ENCODE data around the gene WTAP. TPM values are rescaled to one million over a fixed set of nuclear protein-coding genes. Genes with fewer than 3 reads are reported as not detected.

Gene WTAP
- total RNA-seq, 4 donors from 2014 or later: 65.0 to 105 (median 88.5) TPM

DNA sequence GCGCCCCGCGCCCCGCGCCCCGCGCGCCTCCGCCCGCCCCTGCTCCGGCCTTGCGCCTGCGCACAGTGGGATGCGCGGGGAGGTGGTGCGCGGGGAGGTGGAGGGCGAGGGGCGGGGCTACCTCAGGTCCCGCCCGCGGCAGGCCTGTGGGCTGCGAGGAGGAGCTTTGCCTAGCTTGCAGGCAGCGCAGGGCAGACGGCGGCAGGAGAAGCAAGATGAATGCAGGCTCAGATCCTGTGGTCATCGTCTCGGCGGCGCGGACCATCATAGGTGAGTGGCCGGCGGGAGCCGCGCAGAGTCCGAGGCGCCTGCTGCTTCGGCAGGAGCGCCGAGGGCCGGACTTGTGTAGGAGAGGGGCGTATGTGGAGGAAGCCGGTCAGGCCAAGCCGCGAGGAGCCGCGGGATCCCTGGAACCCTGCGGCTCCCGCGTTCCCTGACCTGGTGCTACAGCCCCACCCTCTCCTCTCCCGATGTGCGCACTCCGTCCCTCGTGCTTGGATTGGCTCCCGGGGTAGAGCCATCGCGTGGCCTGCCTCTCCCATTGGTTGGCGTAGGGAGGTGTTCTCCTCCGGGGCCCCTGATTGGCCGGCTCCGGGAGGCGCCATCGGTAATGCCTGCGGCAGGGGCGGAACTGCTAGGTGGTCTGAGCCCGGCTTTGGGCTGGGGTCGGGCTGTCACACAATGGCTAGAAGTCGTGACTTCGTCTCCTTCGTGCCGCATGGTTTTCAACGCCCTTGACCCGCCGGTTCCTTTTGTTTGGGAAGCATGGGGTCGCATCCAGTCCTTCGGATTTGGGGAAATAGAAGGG, 34.8 kb downstream of the WTAP start, which contains the start of gene ACAT2:
Gene ACAT2 (plus strand): TSS at position 173 of the 808 bp plus-strand sequence. CDS start 43 bp downstream, at position 216.
- H3K4me3 ChIP-seq: peak within 1 kb of the TSS; percentile 65 to 95 (median 84)
- H3K4me1 ChIP-seq: peaks cover 0 to 13% (median 4%) of the 10 kb centered on the region in 4 donors
- peaks cover 0 to 25% (median 0%) of the 10 kb centered on the region in 3 donors for H3K36me3 ChIP-seq
- TF ChIP-seq, protein P1, sequence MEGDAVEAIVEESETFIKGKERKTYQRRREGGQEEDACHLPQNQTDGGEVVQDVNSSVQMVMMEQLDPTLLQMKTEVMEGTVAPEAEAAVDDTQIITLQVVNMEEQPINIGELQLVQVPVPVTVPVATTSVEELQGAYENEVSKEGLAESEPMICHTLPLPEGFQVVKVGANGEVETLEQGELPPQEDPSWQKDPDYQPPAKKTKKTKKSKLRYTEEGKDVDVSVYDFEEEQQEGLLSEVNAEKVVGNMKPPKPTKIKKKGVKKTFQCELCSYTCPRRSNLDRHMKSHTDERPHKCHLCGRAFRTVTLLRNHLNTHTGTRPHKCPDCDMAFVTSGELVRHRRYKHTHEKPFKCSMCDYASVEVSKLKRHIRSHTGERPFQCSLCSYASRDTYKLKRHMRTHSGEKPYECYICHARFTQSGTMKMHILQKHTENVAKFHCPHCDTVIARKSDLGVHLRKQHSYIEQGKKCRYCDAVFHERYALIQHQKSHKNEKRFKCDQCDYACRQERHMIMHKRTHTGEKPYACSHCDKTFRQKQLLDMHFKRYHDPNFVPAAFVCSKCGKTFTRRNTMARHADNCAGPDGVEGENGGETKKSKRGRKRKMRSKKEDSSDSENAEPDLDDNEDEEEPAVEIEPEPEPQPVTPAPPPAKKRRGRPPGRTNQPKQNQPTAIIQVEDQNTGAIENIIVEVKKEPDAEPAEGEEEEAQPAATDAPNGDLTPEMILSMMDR (IDR thresholded peaks at IDR 0.05): peak in 3 of 6 experiments; percentile 24 to 46 (median 40)
- TF ChIP-seq POLR2A (IDR thresholded peaks at IDR 0.05): peak; percentile 61 to 78
- no peaks in the 10 kb centered on the region for H3K27me3 ChIP-seq
- DNase-seq: peak; percentile 95 to 98 (median 95)
- H3K27ac ChIP-seq: peak within 1 kb of the TSS; percentile 92 to 100 (median 98)
- no peaks in the 10 kb centered on the region for H3K9me3 ChIP-seq

DNA sequence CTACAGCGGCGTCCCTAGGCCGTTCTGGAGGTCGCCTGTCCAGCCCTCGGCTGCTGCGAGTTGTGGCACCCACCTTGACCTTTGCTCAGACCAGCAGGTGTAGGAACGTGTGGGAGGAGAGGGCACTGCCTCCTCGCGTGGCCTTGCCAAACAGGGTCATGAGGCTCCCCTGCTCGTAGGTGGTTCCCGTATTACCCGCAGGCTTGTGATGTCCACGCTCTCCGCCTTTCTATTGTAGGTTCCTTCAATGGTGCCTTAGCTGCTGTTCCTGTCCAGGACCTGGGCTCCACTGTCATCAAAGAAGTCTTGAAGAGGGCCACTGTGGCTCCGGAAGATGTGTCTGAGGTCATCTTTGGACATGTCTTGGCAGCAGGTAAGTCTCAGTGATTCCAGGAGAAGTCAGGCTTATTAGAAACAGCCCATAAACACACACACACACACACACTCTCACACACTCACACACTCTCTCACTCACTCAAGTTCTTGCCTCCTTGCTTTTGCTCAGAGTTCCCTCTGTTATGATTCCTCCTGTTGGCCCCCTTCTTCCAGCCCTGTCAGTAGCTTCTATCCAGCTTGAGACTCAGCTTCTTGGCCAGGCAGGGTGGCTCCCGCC, 35.5 kb downstream of the WTAP start:
- no peaks in the 10 kb centered on the region for H3K9me3 ChIP-seq
- H3K4me1 ChIP-seq: peaks cover 0 to 13% (median 4%) of the 10 kb centered on the region in 4 donors
- H3K4me3 ChIP-seq: peak overlapping the region; percentile 65 to 95 (median 84)
- peak in 2 of 3 donors; percentile 28 to 54 for DNase-seq
- TF ChIP-seq POLR2A (IDR thresholded peaks at IDR 0.05): no peak
- TF ChIP-seq, protein P1 (IDR thresholded peaks at IDR 0.05): no peak
- peak overlapping the region; percentile 92 to 100 (median 98) for H3K27ac ChIP-seq
- H3K36me3 ChIP-seq: peaks cover 0 to 27% (median 0%) of the 10 kb centered on the region in 3 donors
- H3K27me3 ChIP-seq: no peaks in the 10 kb centered on the region

DNA sequence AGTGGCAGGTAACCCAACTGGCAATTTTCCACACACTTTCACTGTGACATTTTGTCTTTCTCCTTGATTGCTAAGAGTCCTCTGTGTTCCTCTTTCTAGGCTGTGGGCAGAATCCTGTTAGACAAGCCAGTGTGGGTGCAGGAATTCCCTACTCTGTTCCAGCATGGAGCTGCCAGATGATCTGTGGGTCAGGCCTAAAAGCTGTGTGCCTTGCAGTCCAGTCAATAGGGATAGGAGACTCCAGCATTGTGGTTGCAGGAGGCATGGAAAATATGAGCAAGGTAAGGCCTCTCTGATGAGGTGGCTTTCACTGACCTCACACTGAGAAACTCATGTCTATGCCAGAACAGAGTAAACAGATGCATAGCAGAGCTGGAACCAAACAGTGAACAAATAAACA, 39.6 kb downstream of the WTAP start:
- H3K9me3 ChIP-seq: no peaks in the 10 kb centered on the region
- no peaks in the 10 kb centered on the region for H3K27me3 ChIP-seq
- peaks cover 0 to 7% (median 3%) of the 10 kb centered on the region in 4 donors for H3K4me1 ChIP-seq
- TF ChIP-seq, protein P1 (IDR thresholded peaks at IDR 0.05): no peak
- TF ChIP-seq POLR2A (IDR thresholded peaks at IDR 0.05): no peak
- H3K27ac ChIP-seq: no peak overlapping the region
- no peak for DNase-seq
- H3K36me3 ChIP-seq: peaks cover 0 to 66% (median 0%) of the 10 kb centered on the region in 3 donors
- H3K4me3 ChIP-seq: no peak overlapping the region

DNA sequence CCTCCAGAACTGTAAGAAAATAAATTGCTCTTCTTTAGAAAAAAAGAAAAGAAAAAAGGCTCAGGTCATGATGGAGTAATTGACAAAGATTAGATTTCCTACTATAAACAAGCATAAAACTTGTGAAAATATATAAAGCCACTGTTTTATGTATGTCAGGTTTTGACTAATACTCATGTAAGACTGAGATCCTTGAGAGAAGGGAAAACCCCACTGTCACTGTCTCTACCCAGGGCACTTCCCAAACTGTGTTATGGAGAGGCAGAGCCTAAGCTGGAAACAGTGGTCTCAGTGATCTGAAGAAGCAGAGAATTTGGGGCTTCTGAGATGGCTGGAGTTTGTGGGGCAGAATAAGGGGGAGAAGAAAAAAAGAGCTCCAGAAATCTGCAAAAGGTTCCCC, 42.2 kb downstream of the WTAP start:
- no peak overlapping the region for H3K27ac ChIP-seq
- H3K27me3 ChIP-seq: no peaks in the 10 kb centered on the region
- no peak overlapping the region for H3K4me3 ChIP-seq
- no peaks in the 10 kb centered on the region for H3K4me1 ChIP-seq
- TF ChIP-seq POLR2A (IDR thresholded peaks at IDR 0.05): no peak
- TF ChIP-seq, protein P1 (IDR thresholded peaks at IDR 0.05): no peak
- no peaks in the 10 kb centered on the region for H3K9me3 ChIP-seq
- peaks cover 0 to 69% (median 0%) of the 10 kb centered on the region in 3 donors for H3K36me3 ChIP-seq
- DNase-seq: no peak

DNA sequence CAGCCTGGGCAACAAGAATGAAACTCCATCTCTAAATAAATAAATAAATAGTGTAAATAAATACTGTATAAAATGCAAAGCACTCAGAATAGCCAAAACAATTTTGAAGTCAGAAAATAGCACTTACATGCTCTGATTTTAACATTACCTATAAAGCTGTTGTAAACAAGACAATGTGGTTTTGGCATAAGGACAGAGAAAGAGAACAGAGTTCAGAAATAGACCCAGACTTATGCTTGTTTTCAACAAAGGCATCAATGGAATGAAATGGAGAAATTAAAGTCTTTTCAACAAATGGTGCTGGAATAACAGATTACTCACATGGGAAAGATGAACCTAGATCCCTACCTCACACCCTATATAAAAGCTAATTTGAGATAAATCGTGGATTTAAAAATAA, 44.9 kb downstream of the WTAP start:
- DNase-seq: no peak
- Histone ChIP-seq H3K4me1 (no peaks in the 10 kb centered on the region), H3K9me3 (no peaks in the 10 kb centered on the region), H3K27me3 (no peaks in the 10 kb centered on the region), H3K36me3 (peaks cover 0 to 72% (median 0%) of the 10 kb centered on the region in 3 donors), H3K4me3 (no peak overlapping the region), H3K27ac (no peak overlapping the region)
- TF ChIP-seq POLR2A (IDR thresholded peaks at IDR 0.05): no peak
- TF ChIP-seq, protein P1 (IDR thresholded peaks at IDR 0.05): no peak

All from Peyer's patch (tissue), 4 donors.